Mucosa of gallbladder (tissue), 1 donor: ENCODE data around the gene PDZD8. TPM values are rescaled to one million over a fixed set of nuclear protein-coding genes. Genes with fewer than 3 reads are reported as not detected.
"Not testable (repeated sequence)": the region's sequence is repeated elsewhere in the genome, so short reads cannot be mapped to it uniquely, and the experiment has no call there.

Source experiments
- DNase-seq: peaks from one replicate; pipeline ENCODE4 v3.0.0-alpha.2; 2020; ENCODE audit warnings: low spot score
- total RNA-seq: library from RNA; stranded (reverse); gene quantifications from one replicate; pipeline ENCODE4 v1.2.1, GENCODE V29; 2021
- donor health status: DM: no; HTN: no; CAD: no.

Gene PDZD8
- total RNA-seq, 1 donor from 2014 or later: 97.1 TPM

GRCh38 chr10:117348236-117348635 lies 27.0 kb downstream of the PDZD8 start:
- no peak for DNase-seq

- no peak for DNase-seq
These were observed 28.7 kb downstream of the PDZD8 start for GRCh38 chr10:117346574-117346973.

GRCh38 chr10:117345143-117345542 lies 30.1 kb downstream of the PDZD8 start:
- no peak for DNase-seq

- no peak for DNase-seq
These were observed 32.6 kb downstream of the PDZD8 start for GRCh38 chr10:117342641-117343040.

GRCh38 chr10:117341061-117341460 lies 34.2 kb downstream of the PDZD8 start:
- no peak for DNase-seq

GRCh38 chr10:117339979-117340378 lies 35.3 kb downstream of the PDZD8 start:
- DNase-seq: no peak

GRCh38 chr10:117339578-117339977 lies 35.7 kb downstream of the PDZD8 start:
- DNase-seq: no peak

- DNase-seq: no peak
These were observed 40.3 kb downstream of the PDZD8 start for GRCh38 chr10:117334926-117335325.

GRCh38 chr10:117334066-117334465 lies 41.2 kb downstream of the PDZD8 start:
- no peak for DNase-seq

GRCh38 chr10:117327262-117327661 lies 48.0 kb downstream of the PDZD8 start:
- DNase-seq: no peak

- no peak for DNase-seq
These were observed 50.9 kb downstream of the PDZD8 start for GRCh38 chr10:117324367-117324766.

GRCh38 chr10:117322260-117322659 lies 53.0 kb downstream of the PDZD8 start:
- no peak for DNase-seq

- DNase-seq: no peak
These were observed 55.1 kb downstream of the PDZD8 start for GRCh38 chr10:117320050-117320665.

GRCh38 chr10:117318909-117319308 lies 56.3 kb downstream of the PDZD8 start:
- DNase-seq: no peak

- no peak for DNase-seq
These were observed 58.5 kb downstream of the PDZD8 start for GRCh38 chr10:117316701-117317100.

- DNase-seq: no peak
These were observed 61.6 kb downstream of the PDZD8 start for GRCh38 chr10:117313641-117314040.

- DNase-seq: no peak
These were observed 62.8 kb downstream of the PDZD8 start for GRCh38 chr10:117312430-117312829.

- DNase-seq: no peak
These were observed 64.0 kb downstream of the PDZD8 start for GRCh38 chr10:117311261-117311660.

- DNase-seq: no peak
These were observed 68.6 kb downstream of the PDZD8 start for GRCh38 chr10:117306674-117307073.

GRCh38 chr10:117303451-117303850 lies 71.8 kb downstream of the PDZD8 start:
- DNase-seq: not testable (repeated sequence)

- DNase-seq: no peak
These were observed 74.6 kb downstream of the PDZD8 start for GRCh38 chr10:117300671-117301070.

GRCh38 chr10:117299435-117299834 lies 75.8 kb downstream of the PDZD8 start:
- no peak for DNase-seq

- DNase-seq: no peak
These were observed 77.0 kb downstream of the PDZD8 start for GRCh38 chr10:117298219-117298618.

GRCh38 chr10:117294735-117295134 lies 80.5 kb downstream of the PDZD8 start:
- no peak for DNase-seq
